Uterus (tissue), 4 donors: ENCODE data around the gene TINAGL1. TPM values are rescaled to one million over a fixed set of nuclear protein-coding genes. Genes with fewer than 3 reads are reported as not detected.

Experiments used
- DNase-seq, 2 donors: peaks; one replicate each; pipeline ENCODE4 v3.0.0-alpha.2; 2019 to 2020
- H3K27ac ChIP-seq, 2 donors: fragments of 200-600 bp; sonication (generic); 1 replicate in 1 of 2; 2 replicates in 1 of 2; pipeline ENCODE4 v1.5.1; 2016 to 2018
- H3K27me3 ChIP-seq, 2 donors: fragments of 200-600 bp; sonication (generic); one replicate each; pipeline ENCODE4 v1.5.1; 2018 to 2019; ENCODE audit warnings: control low read depth in 1 of 2
- H3K36me3 ChIP-seq, 2 donors: fragments of 200-600 bp; sonication (generic); one replicate each; pipeline ENCODE4 v1.5.1; 2019; ENCODE audit warnings: control low read depth in 1 of 2
- H3K4me1 ChIP-seq, 2 donors: fragments of 200-600 bp; sonication (generic); one replicate each; pipeline ENCODE4 v1.5.1; 2018 to 2019; ENCODE audit warnings: control low read depth in 1 of 2
- H3K4me3 ChIP-seq, 2 donors: fragments of 200-600 bp; sonication (generic); 1 replicate in 1 of 2; 2 replicates in 1 of 2; pipeline ENCODE4 v1.5.1; 2018 to 2019; ENCODE audit warnings: mild to moderate bottlenecking in 1 of 2
- H3K9me3 ChIP-seq, 2 donors: fragments of 200-600 bp; sonication (generic); one replicate each; pipeline ENCODE4 v1.5.1; 2019; ENCODE audit warnings: control low read depth in 1 of 2
- POLR2A ChIP-seq, 2 donors: fragments of 450-650 bp; IDR thresholded peaks; one replicate each; pipeline ENCODE4 v1.6.1; 2016; ENCODE audit warnings: antibody characterized with exemption in 2 of 2, mild to moderate bottlenecking in 1 of 2, moderate library complexity in 1 of 2
- intact Hi-C: fragments of 100-400 bp; cut with DNase I; formaldehyde crosslinking; loops from one replicate; pipeline ENCODE4 v1.15.1; 2023; ENCODE audit warnings: low total_unique reads
- total RNA-seq, 4 donors: library from RNA; depleted of rRNA in 3 of 4; stranded (reverse); fragments of >200 nt in 3 of 4; gene quantifications; one replicate each; pipeline versions ENCODE4 v1.1.0 to v1.2.4, GENCODE V29; 2014 to 2023
- TF ChIP-seq, protein P1 (sequence below), 4 experiments: fragments of 200-600 bp in 2 of 4; fragments of 450-650 bp in 2 of 4; sonication (generic) in 2 of 4; IDR thresholded peaks; one replicate each; pipeline ENCODE4 v1.5.1; 2016 to 2019; ENCODE audit warnings: antibody characterized with exemption in 4 of 4, mild to moderate bottlenecking in 2 of 4, moderate library complexity in 1 of 4
- donor health status: DM: yes; HTN: yes; CAD: no.

Gene TINAGL1
- total RNA-seq, 4 donors from 2014 or later, result 104 to 247 (median 182) TPM

DNA sequence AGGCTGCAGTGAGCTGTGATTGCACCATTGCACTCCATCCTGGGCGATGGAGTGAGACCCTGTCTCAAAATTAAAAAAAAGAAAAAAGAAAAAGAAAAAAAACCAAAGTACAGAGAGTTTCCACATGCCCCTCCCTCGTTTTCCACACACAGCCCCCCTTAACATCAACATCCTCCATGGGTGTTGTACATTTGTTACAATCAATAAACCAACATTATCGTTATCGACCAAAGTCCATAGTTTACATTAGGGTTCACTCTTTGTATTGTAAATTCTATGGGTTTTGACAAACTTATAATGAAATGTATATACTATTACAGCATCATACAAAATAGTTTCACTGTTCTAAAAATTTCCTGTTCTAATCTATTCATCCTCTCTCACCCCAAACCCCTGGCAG, 15.9 kb upstream of the TINAGL1 start:
- Histone ChIP-seq H3K4me3 (no peak overlapping the region), H3K9me3 (no peaks in the 10 kb centered on the region), H3K27ac (no peak overlapping the region), H3K36me3 (no peaks in the 10 kb centered on the region), H3K27me3 (no peaks in the 10 kb centered on the region), H3K4me1 (peaks cover 0 to 5% of the 10 kb centered on the region in 2 donors)
- intact Hi-C loops, result loop anchor here (5.0 kb wide), 1 partner anchor 37 kb away; no protein-coding TSS in a partner anchor
- DNase-seq, result no peak
- no peak for TF ChIP-seq POLR2A (IDR thresholded peaks at IDR 0.05)
- TF ChIP-seq, protein P1, sequence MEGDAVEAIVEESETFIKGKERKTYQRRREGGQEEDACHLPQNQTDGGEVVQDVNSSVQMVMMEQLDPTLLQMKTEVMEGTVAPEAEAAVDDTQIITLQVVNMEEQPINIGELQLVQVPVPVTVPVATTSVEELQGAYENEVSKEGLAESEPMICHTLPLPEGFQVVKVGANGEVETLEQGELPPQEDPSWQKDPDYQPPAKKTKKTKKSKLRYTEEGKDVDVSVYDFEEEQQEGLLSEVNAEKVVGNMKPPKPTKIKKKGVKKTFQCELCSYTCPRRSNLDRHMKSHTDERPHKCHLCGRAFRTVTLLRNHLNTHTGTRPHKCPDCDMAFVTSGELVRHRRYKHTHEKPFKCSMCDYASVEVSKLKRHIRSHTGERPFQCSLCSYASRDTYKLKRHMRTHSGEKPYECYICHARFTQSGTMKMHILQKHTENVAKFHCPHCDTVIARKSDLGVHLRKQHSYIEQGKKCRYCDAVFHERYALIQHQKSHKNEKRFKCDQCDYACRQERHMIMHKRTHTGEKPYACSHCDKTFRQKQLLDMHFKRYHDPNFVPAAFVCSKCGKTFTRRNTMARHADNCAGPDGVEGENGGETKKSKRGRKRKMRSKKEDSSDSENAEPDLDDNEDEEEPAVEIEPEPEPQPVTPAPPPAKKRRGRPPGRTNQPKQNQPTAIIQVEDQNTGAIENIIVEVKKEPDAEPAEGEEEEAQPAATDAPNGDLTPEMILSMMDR (IDR thresholded peaks at IDR 0.05), result no peak

DNA sequence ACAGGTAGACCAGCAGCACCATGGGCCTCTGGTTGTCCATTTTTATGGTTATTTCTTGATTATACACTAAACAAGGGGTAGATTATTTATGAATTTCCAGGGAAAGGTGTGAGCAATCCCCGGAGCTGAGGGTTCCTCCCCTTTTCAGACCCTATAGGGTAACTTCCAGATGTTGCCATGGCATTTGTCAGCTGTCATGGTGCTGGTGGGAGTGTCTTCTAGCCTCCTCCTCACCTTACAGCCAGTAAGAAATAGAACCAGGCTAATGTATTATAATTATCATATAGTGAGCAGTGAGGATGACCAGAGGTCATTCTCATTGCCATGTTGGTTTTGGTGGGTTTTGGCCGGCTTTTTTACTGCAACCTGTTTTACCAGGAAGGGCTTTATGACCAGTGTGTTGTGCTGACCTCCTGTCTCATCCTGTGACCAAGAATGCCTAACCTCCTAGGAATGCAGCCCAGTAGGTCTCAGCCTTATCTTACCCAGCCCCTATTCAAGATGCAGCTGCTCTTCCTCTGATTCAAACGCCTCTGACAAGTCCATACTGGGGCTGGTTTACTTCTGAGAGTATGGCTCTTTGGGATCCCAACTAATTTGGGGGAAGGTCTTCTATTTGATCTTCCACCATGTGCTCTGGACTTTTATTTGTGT, 13.5 kb upstream of the TINAGL1 start:
- H3K4me1 ChIP-seq, result peaks cover 0 to 5% of the 10 kb centered on the region in 2 donors
- DNase-seq, result no peak
- H3K36me3 ChIP-seq, result no peaks in the 10 kb centered on the region
- no peaks in the 10 kb centered on the region for H3K9me3 ChIP-seq
- H3K27me3 ChIP-seq, result no peaks in the 10 kb centered on the region
- intact Hi-C loops, result loop anchor here (5.0 kb wide), 1 partner anchor 34 kb away; no protein-coding TSS in a partner anchor
- H3K4me3 ChIP-seq, result no peak overlapping the region
- TF ChIP-seq, protein P1 (IDR thresholded peaks at IDR 0.05), result no peak
- TF ChIP-seq POLR2A (IDR thresholded peaks at IDR 0.05), result no peak
- no peak overlapping the region for H3K27ac ChIP-seq

DNA sequence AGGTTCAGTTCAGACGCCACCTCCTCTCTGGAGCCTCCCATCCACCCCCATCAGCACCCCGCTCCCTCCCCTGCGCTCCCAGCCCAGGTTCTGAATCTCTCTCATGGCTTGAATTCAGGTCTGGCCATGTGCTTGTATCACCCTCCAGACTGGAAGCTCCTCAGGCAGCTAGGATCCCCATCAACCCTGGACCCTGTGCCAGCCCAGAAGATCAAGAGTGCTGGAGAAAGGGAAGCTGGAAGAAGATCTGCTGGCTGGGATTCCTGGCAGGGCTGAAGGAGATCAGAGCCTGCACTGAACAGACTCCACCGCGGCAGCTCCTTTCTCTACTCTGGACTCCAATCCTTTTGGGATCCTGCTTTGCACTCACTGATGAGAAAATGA, 11.7 kb upstream of the TINAGL1 start:
- no peak overlapping the region for H3K4me3 ChIP-seq
- H3K9me3 ChIP-seq, result no peaks in the 10 kb centered on the region
- H3K27me3 ChIP-seq, result no peaks in the 10 kb centered on the region
- no peaks in the 10 kb centered on the region for H3K36me3 ChIP-seq
- peaks cover 0 to 5% of the 10 kb centered on the region in 2 donors for H3K4me1 ChIP-seq
- peak overlapping the region; percentile 3 to 50 for H3K27ac ChIP-seq
- intact Hi-C loops, result loop anchor here (5.0 kb wide), 1 partner anchor 33 kb away; no protein-coding TSS in a partner anchor
- DNase-seq, result no peak
- TF ChIP-seq, protein P1 (IDR thresholded peaks at IDR 0.05), result no peak
- TF ChIP-seq POLR2A (IDR thresholded peaks at IDR 0.05), result no peak

DNA sequence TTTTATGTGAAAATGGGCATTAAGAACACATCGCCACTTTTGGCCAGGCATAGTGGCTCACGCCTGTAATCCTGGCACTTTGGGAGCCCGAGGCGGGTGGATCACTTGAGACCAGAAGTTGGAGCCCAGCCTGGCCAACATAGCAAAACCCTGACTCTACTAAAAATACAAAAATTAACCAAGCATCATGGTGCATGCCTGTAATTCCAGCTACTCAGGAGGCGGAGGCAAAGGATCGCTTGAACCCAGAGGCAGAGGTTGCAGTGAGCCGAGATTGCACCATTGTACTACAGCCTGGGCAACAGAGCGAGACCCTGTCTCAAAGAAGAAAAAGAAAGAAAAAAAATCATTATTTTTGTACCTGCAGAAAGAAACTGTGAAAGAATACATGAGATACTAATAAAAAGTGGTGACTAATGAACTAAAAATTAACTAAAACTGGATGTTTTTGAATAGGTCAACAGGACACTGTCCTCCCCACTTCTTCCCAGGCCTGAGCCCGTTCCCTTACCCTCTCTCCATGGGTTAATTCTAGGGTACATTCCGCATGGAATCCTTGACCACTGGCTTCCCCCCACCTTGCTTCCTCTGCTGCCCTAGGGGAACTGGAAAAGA, 8.3 kb upstream of the TINAGL1 start:
- intact Hi-C loops, result no loop called here
- DNase-seq, result no peak
- Histone ChIP-seq H3K27me3 (no peaks in the 10 kb centered on the region), H3K9me3 (no peaks in the 10 kb centered on the region), H3K27ac (no peak overlapping the region), H3K4me1 (peaks cover 1 to 12% of the 10 kb centered on the region in 2 donors), H3K4me3 (no peak overlapping the region), H3K36me3 (no peaks in the 10 kb centered on the region)
- TF ChIP-seq, protein P1 (IDR thresholded peaks at IDR 0.05), result no peak
- no peak for TF ChIP-seq POLR2A (IDR thresholded peaks at IDR 0.05)

DNA sequence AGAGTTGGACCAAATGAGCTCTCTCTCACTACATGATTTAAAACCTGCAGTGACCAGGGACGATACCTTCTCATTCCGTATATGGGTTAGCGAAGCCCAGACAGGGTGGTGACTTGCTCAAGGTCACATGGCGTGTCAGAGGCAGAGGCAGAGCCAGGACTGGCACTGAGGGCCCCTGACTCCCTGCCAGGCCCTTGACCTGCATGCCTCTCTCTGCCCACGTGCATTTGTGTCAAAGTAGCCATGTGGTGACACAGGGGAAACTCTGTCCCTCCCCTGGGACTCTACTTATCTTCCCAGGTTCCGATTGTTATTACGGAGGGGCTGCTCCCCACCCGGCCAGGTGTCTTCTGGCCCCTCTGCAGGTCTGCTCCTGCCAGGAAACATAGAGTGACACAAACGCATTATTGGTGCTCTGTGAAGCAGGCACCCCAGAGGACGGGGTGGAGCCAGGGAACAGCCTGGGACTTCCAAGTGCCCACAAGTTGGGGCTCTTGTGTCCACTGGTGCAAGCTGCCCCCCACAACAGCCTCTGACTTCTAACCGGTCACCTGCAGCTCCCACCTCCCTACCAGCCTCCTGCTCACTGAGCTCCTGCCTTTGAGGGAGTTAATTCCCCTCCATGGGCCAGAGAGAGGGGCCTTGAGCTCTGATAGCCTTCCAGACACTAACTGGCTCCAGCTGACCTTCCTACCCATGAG, 7.3 kb upstream of the TINAGL1 start:
- TF ChIP-seq, protein P1 (IDR thresholded peaks at IDR 0.05), result no peak
- no peak for TF ChIP-seq POLR2A (IDR thresholded peaks at IDR 0.05)
- H3K27ac ChIP-seq, result no peak overlapping the region
- DNase-seq, result no peak

More for the DNA sequence above, 7.3 kb upstream of the TINAGL1 start:
- no peaks in the 10 kb centered on the region for H3K36me3 ChIP-seq
- H3K27me3 ChIP-seq, result no peaks in the 10 kb centered on the region
- H3K4me3 ChIP-seq, result no peak overlapping the region
- H3K4me1 ChIP-seq, result peaks cover 8 to 20% of the 10 kb centered on the region in 2 donors
- intact Hi-C loops, result no loop called here
- no peaks in the 10 kb centered on the region for H3K9me3 ChIP-seq
